ENCODE data around the gene RFWD3.
"Not testable (repeated sequence)": the region's sequence is repeated elsewhere in the genome, so short reads cannot be mapped to it uniquely, and the experiment has no call there.

The RFWD3 gene

DNA sequence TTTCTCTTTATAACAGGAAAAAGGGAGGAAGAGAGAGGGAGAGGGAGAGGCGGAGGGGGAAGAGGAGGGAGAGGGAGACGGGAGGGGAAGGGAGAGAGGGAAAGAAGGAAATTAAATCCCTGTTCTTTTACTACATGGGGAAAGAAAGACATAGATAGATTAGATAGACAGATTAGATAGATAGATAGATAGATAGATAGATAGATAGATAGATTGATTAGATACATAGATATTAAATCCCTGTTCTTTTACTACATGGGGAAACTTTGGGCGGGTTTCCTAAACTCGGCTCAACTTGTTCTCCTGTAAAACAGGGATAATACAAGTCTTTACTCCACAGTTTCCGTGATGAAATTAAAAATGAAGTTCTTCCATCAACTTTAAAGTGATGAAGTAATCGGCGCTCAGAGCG lies 661 bp downstream of the RFWD3 start:
- DNase-seq (ENCODE audit: low spot score), result no peak

DNA sequence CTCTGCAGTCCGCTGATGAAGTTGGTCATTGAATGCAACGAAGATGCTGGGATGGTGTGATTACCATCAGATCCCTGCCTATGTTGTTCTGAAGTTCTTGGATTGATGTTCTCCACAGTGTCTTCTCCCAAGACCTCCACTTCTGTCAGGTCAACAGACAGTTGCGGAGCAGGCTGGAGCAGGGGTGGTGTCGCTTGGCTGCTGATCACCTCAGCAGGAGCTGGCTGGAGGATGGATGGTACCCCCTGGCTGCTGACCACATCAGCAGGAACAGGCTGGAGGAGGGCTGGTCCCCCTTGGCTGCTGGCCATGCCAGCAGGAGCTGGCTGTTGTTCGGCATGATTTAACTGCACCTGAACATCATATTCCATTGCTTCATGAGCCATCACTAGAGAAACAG lies 5.6 kb downstream of the RFWD3 start:
- no peak for DNase-seq (ENCODE audit: low spot score)

DNA sequence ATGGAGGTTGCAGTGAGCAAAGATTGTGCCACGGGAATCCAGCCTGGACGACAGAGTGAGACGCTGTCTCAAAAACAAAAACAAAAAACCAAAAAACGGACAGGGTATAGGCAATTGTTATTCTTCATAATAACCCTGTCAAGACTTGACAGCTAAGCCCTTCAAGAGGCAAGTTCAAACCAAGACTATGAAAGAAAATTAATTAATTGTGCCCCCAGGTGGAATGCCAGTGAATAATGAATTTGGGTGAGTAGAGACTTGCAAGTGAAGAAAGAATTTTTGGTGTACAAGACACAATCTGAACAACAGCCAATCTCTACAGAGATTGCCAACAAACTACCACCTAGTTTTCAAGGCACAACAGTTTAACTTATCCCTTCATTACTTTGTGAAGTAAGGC lies 6.3 kb downstream of the RFWD3 start:
- DNase-seq (ENCODE audit: low spot score), result no peak

DNA sequence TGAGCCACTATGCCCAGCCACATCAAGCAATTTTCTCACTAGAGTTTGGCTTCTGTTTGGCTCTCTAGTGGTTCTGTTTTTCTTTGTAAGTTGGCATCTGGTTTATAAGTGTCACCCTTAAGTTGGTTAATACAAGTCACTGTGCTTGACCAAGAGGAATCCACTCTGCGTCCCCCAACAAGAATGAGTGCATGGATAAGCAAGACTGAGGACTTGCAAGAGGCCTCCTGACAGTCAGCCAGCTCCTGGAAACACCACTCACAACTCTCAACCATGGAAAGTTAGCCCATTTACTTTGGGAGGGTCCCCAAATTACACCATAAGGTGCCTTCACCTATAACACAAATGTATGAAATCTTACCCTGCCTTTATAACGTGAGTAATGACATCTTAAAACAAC lies 7.6 kb downstream of the RFWD3 start:
- no peak for DNase-seq (ENCODE audit: low spot score)

DNA sequence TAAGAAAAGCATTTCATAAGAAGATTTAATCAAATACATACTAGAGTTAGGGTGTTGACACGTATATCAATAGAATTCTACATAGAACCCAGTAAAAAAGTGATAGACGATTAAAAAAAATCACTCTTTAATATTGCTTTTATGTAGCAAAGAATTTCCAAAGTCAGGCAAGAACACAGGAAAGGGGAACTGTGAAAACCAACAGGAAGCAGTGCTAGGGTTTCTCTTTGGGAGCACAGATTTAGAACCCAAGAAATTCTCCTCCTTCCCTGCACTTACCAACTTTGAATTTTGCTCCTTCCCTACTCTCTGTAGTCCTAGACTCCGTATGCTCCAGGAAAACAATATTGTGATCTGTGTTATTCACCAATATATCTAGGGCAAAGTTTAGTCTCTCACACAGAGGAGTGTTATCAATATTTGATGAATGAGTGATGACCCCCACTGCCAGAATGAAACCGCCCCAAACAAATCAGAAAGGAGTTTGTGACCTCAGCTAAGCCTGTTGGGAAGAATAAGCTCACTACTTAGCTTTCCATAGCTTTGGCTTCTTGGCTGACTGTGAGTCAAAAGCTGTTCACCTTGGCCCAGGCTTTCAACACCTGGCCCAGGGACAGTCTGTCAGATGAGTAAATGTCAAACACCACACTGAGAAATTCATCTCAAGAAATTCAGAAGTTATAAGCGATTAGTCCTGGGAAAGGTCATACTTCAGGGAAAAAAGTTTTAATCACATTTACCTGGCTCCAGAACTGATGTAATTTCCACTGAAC lies 8.6 kb downstream of the RFWD3 start:
- no peak for DNase-seq (ENCODE audit: low spot score)

DNA sequence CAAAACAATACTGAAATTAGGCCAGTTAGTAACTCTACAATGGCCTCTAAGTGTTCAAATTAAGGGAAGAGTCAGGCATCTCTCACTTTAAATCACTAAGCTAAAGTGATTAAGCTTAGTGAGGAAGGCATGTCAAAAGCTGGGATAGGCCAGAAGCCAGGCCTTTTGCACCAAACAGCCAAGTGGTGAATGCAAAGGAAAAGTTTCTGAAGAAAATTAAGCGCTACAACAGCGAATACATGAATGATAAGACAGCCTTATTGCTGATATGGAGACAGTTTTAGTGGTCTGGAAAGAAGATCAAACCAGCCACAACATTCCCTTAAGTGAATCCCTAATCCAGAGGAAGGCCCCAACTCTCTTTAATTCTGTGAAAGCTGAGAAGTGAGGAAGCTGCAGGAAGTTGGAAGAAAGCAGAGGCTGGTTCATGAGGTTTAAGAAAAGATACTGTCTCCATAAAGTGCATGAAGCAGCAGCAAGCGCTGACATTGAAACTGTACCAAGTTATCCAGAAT lies 12.1 kb downstream of the RFWD3 start:
- DNase-seq (ENCODE audit: low spot score), result no peak

DNA sequence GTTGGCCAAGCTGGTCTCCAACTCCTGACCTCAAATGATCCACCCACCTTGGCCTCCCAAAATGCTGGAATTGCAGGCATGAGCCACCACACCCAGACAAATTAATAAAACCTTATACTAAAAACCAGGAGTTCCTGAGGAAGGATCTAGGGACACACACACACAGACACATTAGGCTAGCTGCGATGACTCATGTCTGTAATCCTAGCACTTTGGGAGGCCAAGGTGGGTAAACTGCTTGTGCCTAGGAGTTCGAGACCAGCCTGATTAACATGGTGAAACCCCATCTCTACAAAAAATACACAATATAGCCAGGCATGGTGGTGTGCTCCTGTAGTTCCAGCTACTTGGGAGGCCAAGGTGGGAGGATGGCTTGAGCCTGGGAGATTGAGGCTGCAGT lies 13.8 kb downstream of the RFWD3 start:
- not testable (repeated sequence) for DNase-seq (ENCODE audit: low spot score)

DNA sequence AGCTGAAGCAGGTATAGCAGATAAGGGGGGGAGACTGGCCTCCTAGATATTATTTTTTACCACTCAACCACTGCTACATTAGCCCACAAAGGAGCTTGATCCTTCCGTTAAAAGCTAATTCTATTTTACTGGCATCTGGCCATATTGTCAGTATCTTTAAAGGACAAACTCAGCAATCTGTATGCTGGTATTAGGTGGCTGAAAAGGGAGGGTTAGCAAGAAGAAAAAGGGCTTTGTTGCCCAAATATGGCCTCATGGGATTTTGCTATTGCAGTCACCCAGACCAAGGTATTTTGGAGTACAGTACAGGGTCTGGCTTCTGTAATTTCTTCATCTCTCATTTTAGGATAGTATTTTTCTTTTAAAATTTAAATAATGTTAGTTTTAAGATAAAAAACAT lies 14.4 kb downstream of the RFWD3 start:
- DNase-seq (ENCODE audit: low spot score), result no peak

DNA sequence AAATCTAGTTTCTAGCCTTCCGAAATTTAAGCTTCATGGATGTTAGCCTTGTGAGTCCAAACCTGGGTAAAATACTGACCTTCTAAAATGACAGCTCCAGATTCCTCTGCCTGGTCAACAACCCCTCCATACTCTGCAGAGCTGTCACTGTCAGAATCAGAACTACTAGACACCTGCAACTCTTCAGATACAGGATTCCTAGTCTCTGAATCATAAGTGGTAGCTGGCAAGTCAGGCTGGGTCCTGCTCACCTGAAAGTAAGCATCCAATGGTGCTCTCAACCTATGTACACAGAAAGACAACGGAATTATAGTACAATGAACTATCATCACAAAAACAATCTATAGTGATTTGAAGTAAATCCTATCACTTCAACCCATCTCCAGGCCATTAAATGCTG lies 14.8 kb downstream of the RFWD3 start:
- DNase-seq (ENCODE audit: low spot score), result no peak

DNA sequence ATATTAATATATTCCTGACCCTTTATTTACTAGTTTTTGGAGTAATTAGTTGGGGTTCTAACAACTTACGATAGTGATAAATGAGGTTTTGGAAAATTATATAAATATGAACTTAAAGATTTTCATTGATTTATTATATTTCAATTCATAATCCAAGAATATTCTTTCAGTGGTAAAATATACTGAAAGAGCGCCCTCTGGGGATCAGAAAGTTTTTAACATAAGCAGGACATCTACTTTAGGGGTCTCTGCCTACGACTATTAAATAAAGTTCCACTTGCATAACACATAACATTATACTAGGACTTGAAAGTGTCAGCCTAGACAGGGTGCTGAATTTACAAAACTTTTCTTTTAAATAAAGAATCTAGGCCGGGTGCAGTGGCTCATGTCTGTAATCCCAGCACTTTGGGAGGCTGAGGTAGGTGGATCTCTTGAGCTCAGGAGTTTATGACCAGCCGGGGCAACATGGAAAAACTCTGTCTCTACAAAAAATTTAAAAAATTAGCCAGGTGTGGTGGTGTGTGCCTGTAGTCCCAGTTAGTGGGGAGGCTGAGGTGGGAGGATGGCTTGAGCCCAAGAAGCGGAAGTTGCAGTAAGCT lies 15.6 kb downstream of the RFWD3 start:
- no peak for DNase-seq (ENCODE audit: low spot score)

DNA sequence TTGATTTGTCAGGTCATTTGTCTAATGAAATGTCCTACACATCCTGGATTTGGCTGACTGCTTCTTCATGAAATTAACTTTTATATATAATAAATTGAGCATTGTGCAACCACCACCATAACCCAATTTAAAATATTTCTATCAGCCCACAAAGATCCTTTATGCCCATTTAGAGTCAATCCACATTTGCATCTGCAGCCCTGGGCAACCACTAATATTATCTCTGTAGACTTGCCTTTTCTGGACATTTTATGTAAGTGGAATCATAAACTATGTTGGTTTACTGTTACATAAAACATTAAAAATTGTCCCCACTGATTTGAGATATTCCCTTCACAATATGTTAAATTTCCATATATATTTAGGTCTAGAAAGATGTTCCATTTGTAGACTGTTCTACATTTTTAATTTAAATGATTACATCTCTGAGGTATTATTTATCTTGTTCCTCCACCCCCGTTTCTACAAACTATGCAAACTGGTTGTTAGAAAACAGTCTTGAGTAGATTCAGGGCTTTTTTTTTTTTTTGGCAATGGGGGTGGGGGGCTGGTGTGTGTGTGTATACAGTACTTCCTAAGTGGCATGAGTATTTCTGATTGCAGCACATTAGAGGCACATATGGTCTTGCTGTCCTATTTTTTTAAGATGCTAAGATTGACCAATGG lies 16.7 kb downstream of the RFWD3 start:
- no peak for DNase-seq (ENCODE audit: low spot score)

DNA sequence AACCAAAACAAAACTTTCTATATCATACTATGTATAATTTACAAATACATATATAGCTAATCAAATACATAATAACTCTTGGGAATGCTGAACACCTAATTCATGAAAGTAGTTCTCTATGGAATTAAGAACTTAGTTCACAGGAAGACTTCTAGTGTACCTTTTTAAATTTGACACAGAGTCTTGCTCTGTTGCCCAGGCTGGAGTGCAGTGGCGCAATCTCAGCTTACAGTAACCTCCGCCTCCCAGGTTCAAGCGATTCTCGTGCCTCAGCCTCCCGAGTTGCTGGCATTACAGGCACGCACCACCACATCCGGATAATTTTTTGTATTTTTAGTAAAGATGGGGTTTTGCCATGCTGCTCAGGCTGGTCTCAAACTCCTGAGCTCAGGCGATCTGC lies 24.7 kb downstream of the RFWD3 start:
- DNase-seq (ENCODE audit: low spot score), result no peak

DNA sequence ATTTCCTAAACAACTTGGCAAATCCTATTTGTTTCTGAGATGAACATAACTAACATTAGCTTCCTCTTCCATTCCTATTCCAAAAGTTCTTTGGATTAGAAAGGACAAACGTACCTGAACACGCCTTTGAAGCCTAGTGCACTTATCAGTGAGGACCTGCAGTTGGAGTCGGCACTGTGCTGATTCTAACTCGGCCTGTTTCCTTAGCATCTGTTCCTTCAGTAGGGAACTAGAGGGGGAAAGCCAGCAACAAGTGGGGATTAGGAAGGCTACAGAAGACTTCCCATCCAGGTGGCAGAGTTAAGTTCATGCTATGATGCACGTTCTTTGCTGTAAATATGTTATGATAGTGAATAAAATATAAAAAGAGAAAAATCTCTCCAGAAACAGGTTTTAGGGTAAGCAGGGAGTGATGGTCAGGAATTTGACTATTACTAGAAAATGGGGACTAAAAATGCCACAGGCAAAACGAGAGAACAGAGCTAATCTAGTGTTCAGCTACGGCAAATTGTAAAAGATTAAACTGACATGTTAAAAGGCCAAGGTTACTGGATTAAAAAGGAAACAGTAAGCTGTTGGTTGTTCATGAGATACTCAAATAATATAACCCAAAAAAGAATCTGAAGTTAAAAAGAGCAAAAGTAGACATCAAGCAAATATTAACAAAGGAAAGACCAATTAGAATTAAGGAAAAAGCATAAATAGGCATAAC lies 28.8 kb downstream of the RFWD3 start:
- no peak for DNase-seq (ENCODE audit: low spot score)

DNA sequence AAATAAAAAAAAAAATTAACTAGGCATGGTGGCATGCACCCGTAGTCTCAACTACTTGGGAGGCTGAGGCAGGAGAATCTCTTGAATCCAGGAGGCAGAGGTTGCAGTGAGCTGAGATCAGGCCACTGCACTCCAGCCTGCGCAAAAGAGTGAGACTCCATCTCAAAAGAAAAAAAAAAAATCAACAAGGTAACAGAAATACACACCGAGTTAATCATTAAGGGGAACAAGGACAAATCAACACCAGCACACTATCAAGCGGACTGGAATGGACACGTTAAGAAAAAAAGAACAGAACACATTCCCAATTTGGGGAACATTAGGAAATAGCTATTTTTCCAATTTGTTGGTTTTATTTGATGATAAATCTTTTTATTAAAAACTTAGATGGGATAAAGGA lies 31.4 kb downstream of the RFWD3 start:
- no peak for DNase-seq (ENCODE audit: low spot score)

DNA sequence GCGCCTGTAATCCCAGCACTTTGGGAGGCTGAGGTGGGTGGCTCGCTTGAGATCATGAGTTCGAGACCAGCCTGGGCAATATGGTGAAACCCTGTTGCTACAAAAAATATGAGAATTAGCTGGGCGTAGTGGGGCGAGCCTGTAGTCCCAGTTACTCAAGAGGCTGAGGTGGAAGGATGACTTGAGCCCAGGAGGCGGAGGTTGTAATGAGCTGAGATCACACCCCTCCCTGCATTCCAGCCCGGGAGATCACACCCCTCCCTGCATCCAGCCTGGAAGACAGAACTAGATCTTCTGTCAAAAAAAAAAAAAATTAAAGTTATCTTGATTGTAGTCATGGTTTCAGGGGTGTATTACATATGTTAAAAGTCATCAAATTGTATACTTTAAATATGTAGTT lies 33.0 kb downstream of the RFWD3 start:
- DNase-seq (ENCODE audit: low spot score), result no peak

DNA sequence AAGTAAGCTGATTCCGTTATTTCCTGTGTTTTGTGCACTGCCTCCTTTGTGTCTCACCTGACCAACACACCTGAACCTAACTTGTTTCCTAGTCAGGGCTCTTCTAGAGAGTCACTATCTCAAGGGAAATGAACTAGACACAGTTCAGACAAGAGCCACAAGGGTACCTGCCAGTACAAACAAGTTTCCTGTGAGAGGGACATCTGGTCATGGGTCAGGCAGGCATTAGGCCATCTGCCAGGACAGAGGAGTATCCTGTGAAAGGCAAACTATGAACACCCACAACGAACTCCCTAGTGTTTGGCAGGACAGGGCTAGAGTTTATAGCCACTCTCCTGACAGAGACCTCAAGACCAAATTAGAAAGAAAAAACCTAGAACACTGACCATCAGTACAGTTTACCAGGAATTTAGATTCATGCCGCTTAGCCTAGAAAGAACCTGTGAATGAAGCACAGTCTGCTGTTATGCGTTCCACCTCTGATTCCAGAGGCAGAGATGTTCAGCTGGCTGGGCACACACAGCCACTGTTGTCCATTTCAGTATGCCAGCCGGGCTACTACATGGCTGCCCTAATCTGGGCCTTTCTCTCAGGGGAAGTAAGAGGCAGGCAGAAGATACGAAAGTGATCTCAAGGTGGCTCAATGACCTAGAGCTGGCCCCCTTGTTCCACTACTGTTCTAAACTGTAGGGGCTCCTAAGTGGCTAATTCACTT lies 39.0 kb downstream of the RFWD3 start:
- DNase-seq (ENCODE audit: low spot score), result no peak

DNA sequence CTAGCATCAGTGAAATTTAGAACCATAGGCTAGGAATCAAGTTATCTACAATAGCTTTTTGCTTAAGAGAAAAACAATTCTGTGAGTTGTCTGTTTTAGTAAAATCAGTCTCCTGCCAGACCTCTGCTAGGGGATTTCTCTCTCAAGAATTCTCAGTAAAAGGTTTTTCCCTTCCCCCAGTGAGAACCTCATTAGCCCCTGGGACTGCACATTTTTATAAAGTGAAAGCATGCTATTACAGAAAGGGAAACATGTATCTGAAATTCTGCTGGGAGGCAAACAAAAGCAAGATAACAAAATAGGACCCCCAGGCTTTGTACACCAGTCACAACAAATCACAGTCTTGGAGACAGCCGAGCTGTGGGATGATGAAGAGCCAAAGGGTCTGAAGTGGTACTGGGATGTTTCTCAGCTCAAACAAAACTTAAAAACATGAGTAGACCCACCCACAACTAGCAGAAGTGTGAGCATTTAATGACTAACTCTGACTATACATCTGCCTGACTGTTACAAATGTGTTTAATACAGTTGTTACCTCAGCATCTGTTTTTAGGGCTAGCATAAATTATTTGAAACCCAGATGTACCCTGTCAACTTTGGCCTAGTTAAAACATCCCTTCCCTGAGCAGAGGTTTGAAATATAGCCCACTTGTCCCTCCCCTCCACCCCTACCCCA lies 39.8 kb downstream of the RFWD3 start:
- no peak for DNase-seq (ENCODE audit: low spot score)

DNA sequence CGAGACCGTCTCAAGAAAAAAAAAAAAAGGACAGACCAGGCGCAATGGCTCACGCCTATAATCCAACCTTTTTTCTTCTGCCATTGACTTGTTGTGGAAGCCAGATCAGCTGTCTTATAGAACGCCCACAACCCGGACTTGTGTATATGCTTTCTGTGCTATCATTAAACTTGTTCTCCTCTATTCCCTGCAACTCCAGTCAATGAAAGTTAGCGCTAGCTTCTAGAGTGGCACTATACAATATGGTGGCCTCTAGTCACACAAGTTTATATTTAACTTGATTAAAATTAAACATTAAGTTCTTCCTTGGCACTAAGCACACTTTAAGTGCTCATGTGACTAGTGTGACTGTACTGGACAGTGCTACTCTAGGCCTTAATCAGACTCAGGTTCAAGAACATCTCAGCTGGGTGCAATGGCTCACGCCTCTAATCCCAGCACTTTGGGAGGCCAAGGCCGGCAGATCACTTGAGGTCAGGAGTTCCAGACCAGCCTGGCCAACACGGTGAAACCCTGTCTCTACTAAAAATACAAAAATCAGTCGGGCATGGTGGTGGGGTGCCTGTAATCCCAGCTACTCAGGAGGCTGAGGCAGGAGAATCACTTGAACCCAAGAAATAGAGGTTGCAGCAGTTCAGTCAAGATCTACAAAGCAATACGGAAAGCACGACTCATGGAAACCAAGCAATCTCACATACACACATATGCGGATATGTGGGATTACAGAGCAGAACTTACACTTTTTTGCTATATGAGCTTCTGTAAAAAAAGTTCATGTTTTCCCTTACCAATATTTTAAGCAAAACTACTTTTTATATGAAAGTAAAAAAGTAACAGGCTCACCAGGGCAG lies 41.0 kb downstream of the RFWD3 start:
- no peak for DNase-seq (ENCODE audit: low spot score)

DNA sequence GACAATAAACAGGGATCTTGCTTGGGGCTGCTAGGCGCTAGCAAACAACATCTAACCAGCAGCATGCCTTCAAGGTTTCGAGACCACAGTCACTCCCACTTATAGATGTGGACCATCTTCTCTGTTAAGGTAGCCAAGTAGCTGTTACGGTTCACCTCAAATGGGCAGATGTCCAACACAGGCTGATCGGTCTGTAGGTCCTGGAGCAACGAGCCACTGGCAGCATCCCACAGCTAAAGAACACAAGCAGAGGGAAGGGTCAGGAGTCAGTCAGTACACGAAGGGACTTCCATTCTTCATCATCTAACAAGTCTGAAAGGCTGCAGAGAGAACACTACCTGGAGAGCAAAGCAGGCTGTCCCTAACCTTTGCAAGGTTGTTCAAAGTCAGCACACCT lies 42.8 kb downstream of the RFWD3 start:
- DNase-seq (ENCODE audit: low spot score), result no peak

DNA sequence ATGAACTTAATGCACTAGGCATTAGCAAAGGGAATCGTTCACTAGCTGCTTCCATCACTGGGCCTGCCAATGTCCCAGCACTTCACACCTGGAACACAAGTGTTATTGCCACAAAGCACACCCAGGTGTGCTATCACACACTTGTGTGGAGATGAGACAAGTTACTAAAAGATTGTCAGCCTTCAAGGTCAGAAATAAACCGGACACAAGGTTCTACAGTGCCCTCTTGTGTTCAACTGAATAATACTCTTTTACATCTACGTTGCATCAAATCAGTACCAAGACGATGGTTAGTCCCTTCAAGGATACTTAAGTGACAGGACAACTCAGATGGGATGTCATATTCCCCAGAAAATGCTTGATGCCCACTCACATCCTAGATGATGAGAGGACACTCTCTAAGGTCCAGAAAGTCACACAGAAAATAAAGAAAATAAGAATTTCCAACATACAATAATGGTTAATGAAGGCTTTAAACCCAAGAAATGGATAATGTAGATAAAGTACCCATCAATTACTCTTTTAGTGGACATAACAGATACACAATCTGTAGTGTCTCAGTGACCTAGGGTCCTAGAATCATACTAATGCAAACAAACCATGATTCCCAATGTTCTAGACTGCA lies 43.4 kb downstream of the RFWD3 start:
- DNase-seq (ENCODE audit: low spot score), result no peak

Data from SW480 (cell line).